A549 (cell line): Measurements from ENCODE around the gene EIF2B2. TPM values are rescaled to one million over a fixed set of nuclear protein-coding genes. Genes with fewer than 3 reads are reported as not detected.

Experiments used
- ATAC-seq, 2 experiments: fragments of 200-7000 bp in 1 of 2; fragments of >200 bp in 1 of 2; cut with Nextera tagmentation in 1 of 2; cut with Tn5 transposase in 1 of 2; 3 replicates each; pipeline versions ENCODE4 v1.8.0 to v1.9.1; 2018 to 2020; ENCODE audit warnings: mild to moderate bottlenecking in 1 of 2, moderate library complexity in 1 of 2
- CTCF ChIA-PET: fragments of 300-600 bp; sonication (Branson Sonifier 250); formaldehyde crosslinking; extraction: SDS; loops from one replicate; lab custom pipeline; 2021; ENCODE audit warnings: antibody characterized with exemption, inconsistent platforms; lab: Yijun Ruan, JAX
- POLR2A ChIA-PET: fragments of 350-600 bp; formaldehyde crosslinking; extraction: SDS; loops from one replicate; lab custom pipeline; 2021; ENCODE audit warnings: antibody characterized with exemption, inconsistent platforms; lab: Yijun Ruan, JAX
- DNase-seq, 2 experiments: peaks; one replicate each; pipeline versions ENCODE4 v3.0.0 to v3.0.0-alpha.2; 2011 to 2016; ENCODE audit warnings: low read depth in 1 of 2, low spot score in 1 of 2
- FAIRE-seq: peaks from 2 replicates; lab custom pipeline; 2011; peaks lifted over from hg19 to GRCh38; lab: Jason Lieb, UNC
- H3K27ac ChIP-seq, 2 experiments: fragments of >200 bp; sonication (Bioruptor Twin); formaldehyde crosslinking; 3 replicates each; pipeline ENCODE4 v1.5.1; 2016 to 2017
- H3K4me1 ChIP-seq: fragments of >200 bp; sonication (Bioruptor Twin); formaldehyde crosslinking; 3 replicates; pipeline ENCODE4 v1.6.1; 2016
- H3K4me2 ChIP-seq: fragments of >200 bp; sonication (Bioruptor Twin); formaldehyde crosslinking; 3 replicates; pipeline ENCODE4 v1.6.1; 2016
- H3K4me3 ChIP-seq: fragments of >200 bp; sonication (Bioruptor Twin); formaldehyde crosslinking; 3 replicates; pipeline ENCODE4 v1.5.1; 2016
- H3K9me3 ChIP-seq: fragments of >200 bp; sonication (Bioruptor Twin); formaldehyde crosslinking; 3 replicates; pipeline ENCODE4 v1.6.1; 2016
- CBX8 ChIP-seq: fragments of 200-600 bp; sonication (generic); IDR thresholded peaks from 2 replicates; pipeline ENCODE4 v1.6.1; 2016
- EHMT2 ChIP-seq: fragments of 200-600 bp; sonication (generic); IDR thresholded peaks from 2 replicates; pipeline ENCODE4 v1.6.1; 2016; ENCODE audit warnings: antibody characterized with exemption, low read depth, mild to moderate bottlenecking, moderate library complexity
- EP300 ChIP-seq, 2 experiments: fragments of >200 bp; sonication (Bioruptor Twin); formaldehyde crosslinking; IDR thresholded peaks; 2 replicates in 1 of 2; 3 replicates in 1 of 2; pipeline ENCODE4 v1.6.1; 2016 to 2017
- ESRRA ChIP-seq: fragments of 150-350 bp; IDR thresholded peaks from 2 replicates; pipeline ENCODE4 v1.6.1; 2014; ENCODE audit warnings: mild to moderate bottlenecking, low read length, borderline replicate concordance
- FOSB ChIP-seq: fragments of 250-450 bp; sonication (Bioruptor Pico); IDR thresholded peaks from 2 replicates; pipeline ENCODE4 v1.5.0; 2020; ENCODE audit warnings: mild to moderate bottlenecking, moderate library complexity
- GATA3 ChIP-seq: IDR thresholded peaks from 2 replicates; pipeline ENCODE4 v1.6.1; 2012; ENCODE audit warnings: borderline replicate concordance
- HDAC2 ChIP-seq: fragments of 200-600 bp; sonication (generic); IDR thresholded peaks from 2 replicates; pipeline ENCODE4 v1.6.1; 2016
- HEYL ChIP-seq: fragments of 250-450 bp; sonication (Bioruptor Pico); IDR thresholded peaks from 2 replicates; pipeline ENCODE4 v1.8.0; 2021; ENCODE audit warnings: mild to moderate bottlenecking, moderate library complexity
- HOXB13 ChIP-seq: fragments of 250-450 bp; sonication (Bioruptor Pico); IDR thresholded peaks from 2 replicates; pipeline ENCODE4 v1.5.0; 2020; ENCODE audit warnings: low read depth, mild to moderate bottlenecking, moderate library complexity
- JUNB ChIP-seq: fragments of >200 bp; sonication (Bioruptor Twin); formaldehyde crosslinking; IDR thresholded peaks from 2 replicates; pipeline ENCODE4 v1.6.1; 2016
- MAZ ChIP-seq: fragments of 150-350 bp; IDR thresholded peaks from 2 replicates; pipeline ENCODE4 v1.6.1; 2014; ENCODE audit warnings: antibody characterized with exemption, low read depth, low read length, borderline replicate concordance
- NFE2L2 ChIP-seq: fragments of 150-350 bp; conservative IDR thresholded peaks from 2 replicates; pipeline ENCODE4 v1.6.1; 2014; ENCODE audit warnings: low read length
- NR3C1 ChIP-seq: fragments of >200 bp; sonication (Bioruptor Twin); formaldehyde crosslinking; IDR thresholded peaks from 3 replicates; pipeline ENCODE4 v1.6.1; 2017
- POLR2AphosphoS2 ChIP-seq: conservative IDR thresholded peaks from 2 replicates; pipeline ENCODE4 v1.6.1; 2012; ENCODE audit warnings: low read length, improper control_type of control experiment, inconsistent platforms
- RAD21 ChIP-seq, 2 experiments: fragments of >200 bp in 1 of 2; sonication (Bioruptor Twin) in 1 of 2; formaldehyde crosslinking in 1 of 2; IDR thresholded peaks in 1 of 2; conservative IDR thresholded peaks in 1 of 2; 2 replicates in 1 of 2; 3 replicates in 1 of 2; pipeline ENCODE4 v1.6.1; 2012 to 2018; ENCODE audit warnings: inconsistent platforms in 1 of 2
- RARB ChIP-seq: fragments of 250-450 bp; sonication (Bioruptor Pico); IDR thresholded peaks from 2 replicates; pipeline ENCODE4 v1.8.0; 2021; ENCODE audit warnings: mild to moderate bottlenecking, moderate library complexity
- RCOR1 ChIP-seq: fragments of 150-350 bp; IDR thresholded peaks from 2 replicates; pipeline ENCODE4 v1.6.1; 2014; ENCODE audit warnings: antibody characterized with exemption, low read length, low read depth
- SREBF2 ChIP-seq: fragments of 450-650 bp; IDR thresholded peaks from 2 replicates; pipeline ENCODE4 v1.6.1; 2014; ENCODE audit warnings: mild to moderate bottlenecking, moderate library complexity
- ZC3H11A ChIP-seq: fragments of 450-650 bp; IDR thresholded peaks from 2 replicates; pipeline ENCODE4 v1.6.1; 2014; ENCODE audit warnings: antibody characterized with exemption, mild to moderate bottlenecking
- ZFP36 ChIP-seq: fragments of 450-650 bp; IDR thresholded peaks from 2 replicates; pipeline ENCODE4 v1.6.1; 2014; ENCODE audit warnings: borderline replicate concordance; ENCODE audit not compliant: partially characterized antibody
- ZNF302 ChIP-seq: fragments of 250-450 bp; sonication (Bioruptor Pico); IDR thresholded peaks from 2 replicates; pipeline ENCODE4 v1.9.0; 2021; ENCODE audit warnings: inconsistent platforms, mild to moderate bottlenecking, moderate library complexity
- ZSCAN20 ChIP-seq: fragments of 250-450 bp; sonication (Bioruptor Pico); IDR thresholded peaks from 2 replicates; pipeline ENCODE4 v1.8.0; 2022; ENCODE audit warnings: mild to moderate bottlenecking, moderate library complexity
- WGBS: methylation state at CpG from one replicate; pipeline ENCODE4 v1.1.6; 2017; ENCODE audit errors: missing lambda C conversion rate; 5-methylcytosine and 5-hydroxymethylcytosine counted together
- polyA plus RNA-seq, 4 experiments: library from polyadenylated mRNA; depleted of rRNA in 3 of 4; stranded (reverse); fragments of >200 nt; fragmentation: RNase III in 1 of 4; extraction: RNeasy Plus Mini Kit Qiagen cat#74134 plus additional on column Dnase treatment in 1 of 4; gene quantifications; 2 replicates in 3 of 4; 3 replicates in 1 of 4; pipeline ENCODE4 v1.2.3, GENCODE V29; 2011 to 2017
- TF ChIP-seq, protein P1 (sequence below): fragments of 200-600 bp; sonication (generic); IDR thresholded peaks from 2 replicates; pipeline ENCODE4 v1.6.1; 2016; ENCODE audit warnings: antibody characterized with exemption, mild to moderate bottlenecking, moderate library complexity
- TF ChIP-seq, protein P2 (sequence below): IDR thresholded peaks from 2 replicates; pipeline ENCODE4 v1.6.1; 2012
- TF ChIP-seq, protein P3 (sequence below): fragments of 150-350 bp; IDR thresholded peaks from 2 replicates; pipeline ENCODE4 v1.6.1; 2014; ENCODE audit warnings: low read depth, mild to moderate bottlenecking, low read length
- TF ChIP-seq, protein P4 (sequence below): fragments of 250-450 bp; sonication (Bioruptor Pico); IDR thresholded peaks from 2 replicates; pipeline ENCODE4 v1.5.0; 2020; ENCODE audit warnings: low read depth, mild to moderate bottlenecking, moderate library complexity

Gene EIF2B2
- polyA plus RNA-seq, 2 of the 4 experiments (the other 2 are of a cell fraction): 88.4 to 116 TPM

DNA sequence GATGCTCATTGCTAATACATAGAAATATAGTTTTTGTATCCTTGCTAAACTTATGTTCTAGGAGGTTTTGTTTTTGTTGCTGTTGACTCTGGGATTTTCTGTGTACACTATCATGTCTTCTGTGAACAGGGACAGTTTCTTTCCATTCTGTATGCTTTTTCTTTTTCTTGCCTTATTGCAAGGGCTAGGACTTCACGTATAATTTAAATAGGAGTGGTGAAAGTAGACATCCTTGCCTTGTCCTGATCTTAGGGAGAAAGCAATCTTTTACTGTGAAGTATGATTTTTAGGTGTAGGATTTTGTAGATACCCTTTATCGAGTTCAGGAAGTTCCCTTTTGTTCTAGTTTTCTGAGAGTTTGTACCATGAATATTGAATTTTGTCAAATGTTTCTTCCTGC is 1.5 kb upstream of the EIF2B2 start:
- POLR2A ChIA-PET: no interaction called here

DNA sequence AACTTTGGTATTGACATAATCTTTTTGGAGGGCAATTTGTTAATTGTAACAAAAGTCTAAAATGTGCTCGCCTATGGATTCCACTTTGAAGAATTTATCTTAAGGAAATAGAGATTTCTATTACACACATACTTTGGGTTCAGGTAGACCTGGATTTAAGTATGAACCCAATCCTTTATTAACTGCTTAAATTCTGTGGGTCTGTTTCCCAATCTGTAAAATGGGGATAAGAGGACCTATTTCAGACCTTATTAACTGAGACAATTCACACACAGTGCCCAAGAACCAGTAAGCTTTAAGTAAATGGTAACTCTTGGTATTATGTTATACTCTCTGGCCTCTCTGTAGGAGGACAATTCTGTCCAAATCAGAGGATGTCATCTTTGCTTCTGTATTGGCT is 822 bp upstream of the EIF2B2 start:
- WGBS: 91% methylated on average over 1 of the region's 1 CpG
- FAIRE-seq (no peak), DNase-seq (no peak), ATAC-seq (peak in 1 of 2 experiments; percentile 1; a peak in 1 of 6 replicates)
- Histone ChIP-seq H3K9me3 (peaks cover 7% of the 10 kb centered on the region; the same call in 1 of the 3 replicates), H3K4me2 (peak overlapping the region; percentile 78), H3K4me1 (peaks cover 8% of the 10 kb centered on the region; the same call in 2 of the 3 replicates), H3K4me3 (peak overlapping the region; percentile 82), H3K27ac (peak overlapping the region; percentile 67 to 90)
- TF ChIP-seq RAD21 (conservative IDR thresholded peaks at IDR 0.05 in 1 of 2, IDR thresholded peaks at IDR 0.05 in 1 of 2) (no peak), NR3C1 (no peak), HEYL (no peak), GATA3 (no peak), ESRRA (no peak), MAZ (no peak), HOXB13 (CRISPR knock-in tag) (no peak), ZNF302 (no peak), HDAC2 (no peak), ZC3H11A (no peak), EHMT2 (no peak), RARB (CRISPR knock-in tag) (no peak)
- TF ChIP-seq, protein P1, sequence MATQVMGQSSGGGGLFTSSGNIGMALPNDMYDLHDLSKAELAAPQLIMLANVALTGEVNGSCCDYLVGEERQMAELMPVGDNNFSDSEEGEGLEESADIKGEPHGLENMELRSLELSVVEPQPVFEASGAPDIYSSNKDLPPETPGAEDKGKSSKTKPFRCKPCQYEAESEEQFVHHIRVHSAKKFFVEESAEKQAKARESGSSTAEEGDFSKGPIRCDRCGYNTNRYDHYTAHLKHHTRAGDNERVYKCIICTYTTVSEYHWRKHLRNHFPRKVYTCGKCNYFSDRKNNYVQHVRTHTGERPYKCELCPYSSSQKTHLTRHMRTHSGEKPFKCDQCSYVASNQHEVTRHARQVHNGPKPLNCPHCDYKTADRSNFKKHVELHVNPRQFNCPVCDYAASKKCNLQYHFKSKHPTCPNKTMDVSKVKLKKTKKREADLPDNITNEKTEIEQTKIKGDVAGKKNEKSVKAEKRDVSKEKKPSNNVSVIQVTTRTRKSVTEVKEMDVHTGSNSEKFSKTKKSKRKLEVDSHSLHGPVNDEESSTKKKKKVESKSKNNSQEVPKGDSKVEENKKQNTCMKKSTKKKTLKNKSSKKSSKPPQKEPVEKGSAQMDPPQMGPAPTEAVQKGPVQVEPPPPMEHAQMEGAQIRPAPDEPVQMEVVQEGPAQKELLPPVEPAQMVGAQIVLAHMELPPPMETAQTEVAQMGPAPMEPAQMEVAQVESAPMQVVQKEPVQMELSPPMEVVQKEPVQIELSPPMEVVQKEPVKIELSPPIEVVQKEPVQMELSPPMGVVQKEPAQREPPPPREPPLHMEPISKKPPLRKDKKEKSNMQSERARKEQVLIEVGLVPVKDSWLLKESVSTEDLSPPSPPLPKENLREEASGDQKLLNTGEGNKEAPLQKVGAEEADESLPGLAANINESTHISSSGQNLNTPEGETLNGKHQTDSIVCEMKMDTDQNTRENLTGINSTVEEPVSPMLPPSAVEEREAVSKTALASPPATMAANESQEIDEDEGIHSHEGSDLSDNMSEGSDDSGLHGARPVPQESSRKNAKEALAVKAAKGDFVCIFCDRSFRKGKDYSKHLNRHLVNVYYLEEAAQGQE: no peak
- ChIA-PET POLR2A (interaction anchor here (1.4 kb wide), 1 partner anchor 13 kb away, joined by 4 read pairs; no protein-coding TSS in a partner anchor), CTCF (interaction anchor here (1.4 to 2.8 kb wide), 5 partner anchors 14 to 96 kb away, joined by 4 to 8 read pairs (median 6); no protein-coding TSS in a partner anchor)

More for the DNA sequence above, 1.5 kb upstream of the EIF2B2 start:
- FAIRE-seq (no peak), ATAC-seq (no peak), DNase-seq (no peak)
- WGBS: 79% methylated on average over 2 of the region's 2 CpGs
- H3K4me3 ChIP-seq: no peak overlapping the region
- peaks cover 11% of the 10 kb centered on the region; the same call in 2 of the 3 replicates for H3K9me3 ChIP-seq
- H3K4me2 ChIP-seq: no peak overlapping the region
- TF ChIP-seq HOXB13 (CRISPR knock-in tag) (no peak), HDAC2 (no peak), RCOR1 (no peak), ZFP36 (no peak), CBX8 (no peak), POLR2AphosphoS2 (no peak), SREBF2 (no peak), JUNB (no peak), ZSCAN20 (CRISPR knock-in tag) (no peak), FOSB (no peak), ESRRA (no peak), RARB (CRISPR knock-in tag) (no peak), NFE2L2 (no peak), EP300 (IDR thresholded peaks at IDR 0.05) (no peak)
- TF ChIP-seq, protein P2, sequence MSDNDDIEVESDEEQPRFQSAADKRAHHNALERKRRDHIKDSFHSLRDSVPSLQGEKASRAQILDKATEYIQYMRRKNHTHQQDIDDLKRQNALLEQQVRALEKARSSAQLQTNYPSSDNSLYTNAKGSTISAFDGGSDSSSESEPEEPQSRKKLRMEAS: no peak
- TF ChIP-seq, protein P1: no peak
- TF ChIP-seq, protein P3, sequence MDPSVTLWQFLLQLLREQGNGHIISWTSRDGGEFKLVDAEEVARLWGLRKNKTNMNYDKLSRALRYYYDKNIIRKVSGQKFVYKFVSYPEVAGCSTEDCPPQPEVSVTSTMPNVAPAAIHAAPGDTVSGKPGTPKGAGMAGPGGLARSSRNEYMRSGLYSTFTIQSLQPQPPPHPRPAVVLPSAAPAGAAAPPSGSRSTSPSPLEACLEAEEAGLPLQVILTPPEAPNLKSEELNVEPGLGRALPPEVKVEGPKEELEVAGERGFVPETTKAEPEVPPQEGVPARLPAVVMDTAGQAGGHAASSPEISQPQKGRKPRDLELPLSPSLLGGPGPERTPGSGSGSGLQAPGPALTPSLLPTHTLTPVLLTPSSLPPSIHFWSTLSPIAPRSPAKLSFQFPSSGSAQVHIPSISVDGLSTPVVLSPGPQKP: no peak
- TF ChIP-seq, protein P4, sequence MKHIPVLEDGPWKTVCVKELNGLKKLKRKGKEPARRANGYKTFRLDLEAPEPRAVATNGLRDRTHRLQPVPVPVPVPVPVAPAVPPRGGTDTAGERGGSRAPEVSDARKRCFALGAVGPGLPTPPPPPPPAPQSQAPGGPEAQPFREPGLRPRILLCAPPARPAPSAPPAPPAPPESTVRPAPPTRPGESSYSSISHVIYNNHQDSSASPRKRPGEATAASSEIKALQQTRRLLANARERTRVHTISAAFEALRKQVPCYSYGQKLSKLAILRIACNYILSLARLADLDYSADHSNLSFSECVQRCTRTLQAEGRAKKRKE: no peak
- H3K27ac ChIP-seq: no peak overlapping the region
- peaks cover 8% of the 10 kb centered on the region; the same call in 2 of the 3 replicates for H3K4me1 ChIP-seq
- CTCF ChIA-PET: interaction anchor here (1.4 kb wide), 1 partner anchor 56 kb away, joined by 4 read pairs; no protein-coding TSS in a partner anchor
